Spleen (tissue), 7 donors: ENCODE data around the gene PCDHB3.

Experiments used
- POLR2A ChIP-seq, 3 donors: fragments of 450-650 bp; IDR thresholded peaks; one replicate each; pipeline ENCODE4 v1.5.1; 2017; ENCODE audit warnings: antibody characterized with exemption in 3 of 3, mild to moderate bottlenecking in 1 of 3
- POLR2AphosphoS5 ChIP-seq, 3 donors: sonication (generic); formaldehyde crosslinking; IDR thresholded peaks; one replicate each; pipeline ENCODE4 v1.5.1; 2017; ENCODE audit warnings: antibody characterized with exemption in 3 of 3
- TF ChIP-seq, protein P1 (sequence below), 11 experiments: fragments of 200-600 bp in 7 of 11; fragments of 450-650 bp in 4 of 11; sonication (generic) in 4 of 11; IDR thresholded peaks in 8 of 11; conservative IDR thresholded peaks in 3 of 11; 1 replicate in 7 of 11; 2 replicates in 4 of 11; pipeline versions ENCODE4 v1.4.0 to v1.8.0; 2016 to 2021; ENCODE audit warnings: antibody characterized with exemption in 11 of 11, inconsistent platforms in 4 of 11, mild to moderate bottlenecking in 1 of 11
- donor health status: DM: no; HTN: no; CAD: no; lungs with moderate emphysema.
- donor health status: DM: no; HTN: no; CAD: no.
- donor health status: DM: no; HTN: no; CAD: no.

- TF ChIP-seq, protein P1, sequence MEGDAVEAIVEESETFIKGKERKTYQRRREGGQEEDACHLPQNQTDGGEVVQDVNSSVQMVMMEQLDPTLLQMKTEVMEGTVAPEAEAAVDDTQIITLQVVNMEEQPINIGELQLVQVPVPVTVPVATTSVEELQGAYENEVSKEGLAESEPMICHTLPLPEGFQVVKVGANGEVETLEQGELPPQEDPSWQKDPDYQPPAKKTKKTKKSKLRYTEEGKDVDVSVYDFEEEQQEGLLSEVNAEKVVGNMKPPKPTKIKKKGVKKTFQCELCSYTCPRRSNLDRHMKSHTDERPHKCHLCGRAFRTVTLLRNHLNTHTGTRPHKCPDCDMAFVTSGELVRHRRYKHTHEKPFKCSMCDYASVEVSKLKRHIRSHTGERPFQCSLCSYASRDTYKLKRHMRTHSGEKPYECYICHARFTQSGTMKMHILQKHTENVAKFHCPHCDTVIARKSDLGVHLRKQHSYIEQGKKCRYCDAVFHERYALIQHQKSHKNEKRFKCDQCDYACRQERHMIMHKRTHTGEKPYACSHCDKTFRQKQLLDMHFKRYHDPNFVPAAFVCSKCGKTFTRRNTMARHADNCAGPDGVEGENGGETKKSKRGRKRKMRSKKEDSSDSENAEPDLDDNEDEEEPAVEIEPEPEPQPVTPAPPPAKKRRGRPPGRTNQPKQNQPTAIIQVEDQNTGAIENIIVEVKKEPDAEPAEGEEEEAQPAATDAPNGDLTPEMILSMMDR (IDR thresholded peaks at IDR 0.05 in 8 of 11, conservative IDR thresholded peaks at IDR 0.05 in 3 of 11), result no peak
- TF ChIP-seq POLR2A (IDR thresholded peaks at IDR 0.05), result no peak
- no peak for TF ChIP-seq POLR2AphosphoS5 (IDR thresholded peaks at IDR 0.05)
Measured at GRCh38 chr5:141150224-141150992, 50.1 kb downstream of the PCDHB3 start.
